Endothelial cell of umbilical vein (primary cell): Measurements from ENCODE around the gene SIGLEC9.

Experiments used
- CTCF ChIP-seq, 2 donors: IDR thresholded peaks; 1 replicate in 1 of 2; 2 replicates in 1 of 2; pipeline ENCODE4 v1.5.1; 2011; ENCODE audit warnings: low read length in 2 of 2, mild to moderate bottlenecking in 2 of 2, moderate library complexity in 2 of 2, control low read depth in 1 of 2, inconsistent platforms in 1 of 2, low read depth in 1 of 2; ENCODE audit not compliant: insufficient read depth in 1 of 2; ENCODE audit errors: extremely low read depth in 1 of 2
- EZH2 ChIP-seq: IDR thresholded peaks from 2 replicates; pipeline ENCODE4 v1.6.1; 2012; ENCODE audit warnings: borderline replicate concordance, low read depth, mild to moderate bottlenecking, moderate library complexity, low read length, inconsistent platforms; ENCODE audit not compliant: severe bottlenecking
- FOS ChIP-seq: IDR thresholded peaks from 2 replicates; pipeline ENCODE4 v1.6.1; 2011; ENCODE audit warnings: mild to moderate bottlenecking, low read length, moderate library complexity, borderline replicate concordance; ENCODE audit not compliant: insufficient read depth
- GATA2 ChIP-seq: IDR thresholded peaks from 2 replicates; pipeline ENCODE4 v1.7.0; 2011; ENCODE audit warnings: low read depth, mild to moderate bottlenecking, moderate library complexity, mixed read lengths, low read length; ENCODE audit not compliant: insufficient read length, insufficient read depth
- JUN ChIP-seq: IDR thresholded peaks from 2 replicates; pipeline ENCODE4 v1.6.1; 2011; ENCODE audit warnings: borderline replicate concordance, low read depth; ENCODE audit not compliant: insufficient read length, insufficient read depth
- MAX ChIP-seq: IDR thresholded peaks from 2 replicates; pipeline ENCODE4 v1.6.1; 2011; ENCODE audit not compliant: insufficient read depth, insufficient read length
- MYC ChIP-seq: IDR thresholded peaks from one replicate; pipeline ENCODE4 v1.6.1; 2011; ENCODE audit warnings: mild to moderate bottlenecking, low read depth, low read length
- POLR2A ChIP-seq: IDR thresholded peaks from 2 replicates; pipeline ENCODE4 v1.6.1; 2012; ENCODE audit warnings: low read depth, mild to moderate bottlenecking, control low read depth, low read length
- POLR2AphosphoS5 ChIP-seq: IDR thresholded peaks from 2 replicates; pipeline ENCODE4 v1.6.1; 2012; ENCODE audit warnings: low read depth, mild to moderate bottlenecking, control low read depth, low read length, moderate library complexity; ENCODE audit not compliant: insufficient read depth

- TF ChIP-seq POLR2A: no peak
- no peak for TF ChIP-seq EZH2
- no peak for TF ChIP-seq CTCF (IDR thresholded peaks at IDR 0.05; ENCODE audit: extremely low read depth in 1 of 2, insufficient read depth in 1 of 2, low read depth in 1 of 2, low read length in 2 of 2)
- TF ChIP-seq MAX: no peak
- no peak for TF ChIP-seq GATA2
- TF ChIP-seq POLR2AphosphoS5: no peak
- TF ChIP-seq JUN: no peak
- no peak for TF ChIP-seq FOS
- no peak for TF ChIP-seq MYC
Measured at GRCh38 chr19:51079481-51080110, 45.1 kb upstream of the SIGLEC9 start.
